ENCODE results near the gene AGPAT4. TPM values are rescaled to one million over a fixed set of nuclear protein-coding genes. Genes with fewer than 3 reads are reported as not detected.
"Not testable (repeated sequence)": the region's sequence is repeated elsewhere in the genome, so short reads cannot be mapped to it uniquely, and the experiment has no call there.

Gene AGPAT4
- polyA plus RNA-seq, 3 donors from 2014 or later, result 14.4 to 16.6 (median 14.8) TPM

GRCh38 chr6:161227004-161227960 is 46.6 kb downstream of the AGPAT4 start:
- H3K4me3 Mint-ChIP-seq, result peak overlapping the region; percentile 79 to 90 (median 83)
- peaks cover 4 to 14% (median 10%) of the 10 kb centered on the region in 3 donors for H3K27me3 Mint-ChIP-seq (ENCODE audit: low read depth in 3 of 3)
- DNase-seq, result peak in 1 of 3 donors; percentile 16
- peak overlapping the region; percentile 95 to 99 (median 96) for H3K27ac Mint-ChIP-seq
- no peaks in the 10 kb centered on the region for H3K9me3 Mint-ChIP-seq
- peaks cover 10 to 34% (median 31%) of the 10 kb centered on the region in 3 donors for H3K36me3 Mint-ChIP-seq
- H3K4me1 Mint-ChIP-seq, result peaks cover 63 to 73% of the 10 kb centered on the region in 2 donors

- no peaks in the 10 kb centered on the region for H3K9me3 Mint-ChIP-seq
- H3K27ac Mint-ChIP-seq, result peak overlapping the region; percentile 95 to 99 (median 96)
- H3K27me3 Mint-ChIP-seq (ENCODE audit: low read depth in 3 of 3), result peaks cover 4 to 12% (median 10%) of the 10 kb centered on the region in 3 donors
- peak; percentile 88 to 91 (median 91) for DNase-seq
- H3K4me1 Mint-ChIP-seq, result peaks cover 66% of the 10 kb centered on the region in 2 donors
- peaks cover 3 to 34% (median 30%) of the 10 kb centered on the region in 3 donors for H3K36me3 Mint-ChIP-seq
- peak overlapping the region; percentile 79 to 90 (median 83) for H3K4me3 Mint-ChIP-seq
These were observed 47.6 kb downstream of the AGPAT4 start for GRCh38 chr6:161226009-161226964.

GRCh38 chr6:161225681-161226008 is 48.2 kb downstream of the AGPAT4 start:
- H3K36me3 Mint-ChIP-seq, result peaks cover 0 to 30% (median 26%) of the 10 kb centered on the region in 3 donors
- peaks cover 4 to 12% (median 10%) of the 10 kb centered on the region in 3 donors for H3K27me3 Mint-ChIP-seq (ENCODE audit: low read depth in 3 of 3)
- no peak for DNase-seq
- peaks cover 66% of the 10 kb centered on the region in 2 donors for H3K4me1 Mint-ChIP-seq
- H3K9me3 Mint-ChIP-seq, result no peaks in the 10 kb centered on the region
- peak overlapping the region; percentile 79 to 90 (median 83) for H3K4me3 Mint-ChIP-seq
- peak overlapping the region; percentile 95 to 99 (median 96) for H3K27ac Mint-ChIP-seq

DNA sequence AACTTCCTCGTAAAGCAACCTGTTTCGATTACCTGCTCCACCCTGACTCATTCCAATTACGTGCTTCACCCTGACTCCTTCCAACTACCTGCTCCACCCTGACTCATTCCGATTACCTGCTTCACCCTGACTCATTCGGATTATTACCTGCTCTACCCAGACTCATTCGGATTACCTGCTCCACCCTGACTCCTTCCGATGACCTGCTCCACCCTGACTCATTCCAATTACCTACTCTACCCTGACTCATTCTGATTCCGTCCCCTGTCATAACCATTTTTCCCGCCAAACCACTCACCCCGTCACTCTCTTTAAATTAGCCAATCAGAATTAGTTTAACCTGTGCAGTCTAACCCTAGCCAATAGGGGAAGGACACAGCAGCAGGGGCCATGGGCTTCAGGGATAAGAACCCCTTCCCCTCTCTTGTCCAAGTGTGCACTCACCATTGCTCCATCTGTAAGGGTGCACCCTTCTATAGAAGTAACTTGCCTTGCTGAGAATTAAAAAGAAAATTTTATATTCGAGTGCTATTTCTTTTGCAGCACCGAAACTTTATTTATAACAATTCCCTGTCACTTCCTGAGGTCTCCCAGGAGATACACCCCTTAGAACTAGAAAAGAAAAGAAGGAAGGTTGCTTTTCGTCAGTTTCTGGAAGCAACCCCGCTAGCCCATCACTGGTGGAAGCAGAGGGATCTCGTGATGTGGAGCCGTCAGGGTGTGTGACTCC is 48.7 kb downstream of the AGPAT4 start:
- H3K4me3 Mint-ChIP-seq, result peak overlapping the region; percentile 79 to 90 (median 83)
- H3K27ac Mint-ChIP-seq, result peak overlapping the region; percentile 95 to 99 (median 96)
- peaks cover 0 to 27% (median 24%) of the 10 kb centered on the region in 3 donors for H3K36me3 Mint-ChIP-seq
- DNase-seq, H3K9me3 Mint-ChIP-seq: not testable (repeated sequence)
- H3K4me1 Mint-ChIP-seq, result peaks cover 66% of the 10 kb centered on the region in 2 donors
- peaks cover 4 to 12% (median 10%) of the 10 kb centered on the region in 3 donors for H3K27me3 Mint-ChIP-seq (ENCODE audit: low read depth in 3 of 3)

DNA sequence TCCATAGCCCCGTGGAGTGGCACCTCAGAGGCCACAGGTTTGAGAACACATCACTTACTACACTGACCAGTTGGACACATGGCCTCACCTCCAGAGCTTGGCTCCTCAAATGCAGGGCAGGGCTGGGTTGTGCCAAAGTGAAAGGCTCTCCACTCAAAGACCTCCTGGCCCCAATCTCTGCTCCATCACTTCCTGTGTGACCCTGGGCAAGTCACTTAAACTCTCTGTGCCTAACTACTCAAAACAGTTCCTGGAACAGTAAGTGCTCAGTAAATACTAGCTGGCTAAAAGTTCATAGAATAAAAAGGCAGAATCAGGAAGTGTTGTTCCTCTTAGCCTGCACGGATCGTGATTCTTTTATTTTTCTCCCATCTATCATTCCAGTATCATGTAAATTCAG is 50.2 kb downstream of the AGPAT4 start:
- H3K4me3 Mint-ChIP-seq, result peak overlapping the region; percentile 63 to 77 (median 69)
- H3K9me3 Mint-ChIP-seq, result no peaks in the 10 kb centered on the region
- H3K36me3 Mint-ChIP-seq, result peaks cover 0 to 27% (median 16%) of the 10 kb centered on the region in 3 donors
- H3K27ac Mint-ChIP-seq, result peak overlapping the region; percentile 65 to 90 (median 73)
- peak in 1 of 3 donors; percentile 17 for DNase-seq
- H3K4me1 Mint-ChIP-seq, result peaks cover 60 to 61% of the 10 kb centered on the region in 2 donors
- H3K27me3 Mint-ChIP-seq (ENCODE audit: low read depth in 3 of 3), result peaks cover 6 to 10% (median 10%) of the 10 kb centered on the region in 3 donors

- H3K36me3 Mint-ChIP-seq, result peaks cover 5 to 28% (median 11%) of the 10 kb centered on the region in 3 donors
- peaks cover 6 to 10% (median 8%) of the 10 kb centered on the region in 3 donors for H3K27me3 Mint-ChIP-seq (ENCODE audit: low read depth in 3 of 3)
- no peak for DNase-seq
- no peaks in the 10 kb centered on the region for H3K9me3 Mint-ChIP-seq
- H3K27ac Mint-ChIP-seq, result peak overlapping the region in 2 of 6 donors; percentile 2 to 88
- no peak overlapping the region for H3K4me3 Mint-ChIP-seq
- H3K4me1 Mint-ChIP-seq, result peaks cover 51 to 53% of the 10 kb centered on the region in 2 donors
These were observed 51.1 kb downstream of the AGPAT4 start for GRCh38 chr6:161222706-161223234.

GRCh38 chr6:161220346-161220745 is 53.5 kb downstream of the AGPAT4 start:
- DNase-seq, result no peak
- H3K4me3 Mint-ChIP-seq, result no peak overlapping the region
- peak overlapping the region in 2 of 6 donors; percentile 8 to 63 for H3K27ac Mint-ChIP-seq
- peaks cover 18 to 46% (median 19%) of the 10 kb centered on the region in 3 donors for H3K36me3 Mint-ChIP-seq
- H3K4me1 Mint-ChIP-seq, result peaks cover 33 to 39% of the 10 kb centered on the region in 2 donors
- H3K27me3 Mint-ChIP-seq (ENCODE audit: low read depth in 3 of 3), result peaks cover 0 to 2% (median 2%) of the 10 kb centered on the region in 3 donors
- H3K9me3 Mint-ChIP-seq, result no peaks in the 10 kb centered on the region

GRCh38 chr6:161219680-161220079 is 54.2 kb downstream of the AGPAT4 start:
- Mint-ChIP-seq H3K27me3 (ENCODE audit: low read depth in 3 of 3) (peaks cover 0 to 2% (median 2%) of the 10 kb centered on the region in 3 donors), H3K36me3 (peaks cover 18 to 46% (median 19%) of the 10 kb centered on the region in 3 donors), H3K4me3 (no peak overlapping the region), H3K4me1 (peaks cover 30 to 36% of the 10 kb centered on the region in 2 donors), H3K9me3 (no peaks in the 10 kb centered on the region), H3K27ac (peak overlapping the region in 1 of 6 donors; percentile 63)
- DNase-seq, result no peak

DNA sequence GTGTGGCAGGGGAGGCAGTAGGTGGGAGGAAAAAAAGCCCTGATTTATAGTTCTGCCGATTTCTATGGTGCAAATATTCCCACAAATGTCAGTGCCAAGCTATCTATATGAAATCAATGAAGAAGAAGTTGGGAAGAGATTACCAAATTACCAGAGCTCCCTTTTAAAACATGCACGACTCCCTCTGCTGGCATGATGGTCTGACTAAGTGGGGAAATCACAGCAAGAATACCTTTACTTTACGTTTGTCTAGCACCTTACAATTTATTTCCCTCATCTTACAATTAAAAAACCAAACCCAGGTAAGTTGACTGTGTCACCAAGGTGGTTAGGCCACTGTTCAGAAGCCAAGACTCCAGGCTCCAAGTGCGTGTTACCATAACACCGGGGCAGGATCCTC is 55.6 kb downstream of the AGPAT4 start:
- peaks cover 0 to 2% (median 0%) of the 10 kb centered on the region in 3 donors for H3K27me3 Mint-ChIP-seq (ENCODE audit: low read depth in 3 of 3)
- H3K27ac Mint-ChIP-seq, result peak overlapping the region in 3 of 6 donors; percentile 3 to 52 (median 12)
- H3K36me3 Mint-ChIP-seq, result peaks cover 18 to 50% (median 29%) of the 10 kb centered on the region in 3 donors
- H3K9me3 Mint-ChIP-seq, result no peaks in the 10 kb centered on the region
- H3K4me3 Mint-ChIP-seq, result no peak overlapping the region
- DNase-seq, result no peak
- H3K4me1 Mint-ChIP-seq, result peaks cover 16 to 23% of the 10 kb centered on the region in 2 donors

DNA sequence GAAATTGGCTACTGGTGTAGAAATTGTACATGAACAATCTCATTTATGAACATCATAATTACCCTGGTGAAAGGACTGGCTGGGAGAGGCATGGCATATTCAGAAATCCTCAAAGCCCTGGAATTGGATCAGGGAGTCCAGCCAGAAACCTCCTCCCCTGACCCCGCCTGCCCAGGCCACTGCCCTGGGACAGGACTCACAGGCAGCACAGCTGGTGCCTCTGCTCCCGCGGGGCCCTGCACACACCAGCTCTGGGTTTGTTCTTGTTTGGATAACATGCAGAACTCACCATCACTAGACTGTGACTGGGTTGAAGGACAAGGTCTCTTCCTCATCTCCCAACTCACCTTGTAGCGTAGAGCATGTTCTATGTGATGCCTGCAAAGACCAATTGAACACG is 56.2 kb downstream of the AGPAT4 start:
- H3K4me1 Mint-ChIP-seq, result peaks cover 10 to 17% of the 10 kb centered on the region in 2 donors
- H3K4me3 Mint-ChIP-seq, result no peak overlapping the region
- DNase-seq, result no peak
- H3K27me3 Mint-ChIP-seq (ENCODE audit: low read depth in 3 of 3), result peaks cover 0 to 2% (median 0%) of the 10 kb centered on the region in 3 donors
- H3K27ac Mint-ChIP-seq, result peak overlapping the region in 2 of 6 donors; percentile 3 to 41
- no peaks in the 10 kb centered on the region for H3K9me3 Mint-ChIP-seq
- peaks cover 18 to 47% (median 29%) of the 10 kb centered on the region in 3 donors for H3K36me3 Mint-ChIP-seq

- peaks cover 18 to 44% (median 23%) of the 10 kb centered on the region in 3 donors for H3K36me3 Mint-ChIP-seq
- H3K27ac Mint-ChIP-seq, result peak overlapping the region in 3 of 6 donors; percentile 32 to 53 (median 41)
- H3K4me3 Mint-ChIP-seq, result no peak overlapping the region
- no peaks in the 10 kb centered on the region for H3K9me3 Mint-ChIP-seq
- H3K27me3 Mint-ChIP-seq (ENCODE audit: low read depth in 3 of 3), result peaks cover 0 to 2% (median 0%) of the 10 kb centered on the region in 3 donors
- no peak for DNase-seq
- peaks cover 7 to 16% of the 10 kb centered on the region in 2 donors for H3K4me1 Mint-ChIP-seq
These were observed 57.1 kb downstream of the AGPAT4 start for GRCh38 chr6:161216616-161217205.

Measured in immature natural killer cell (primary cell).